Measurements from ENCODE around the gene CSF3R. TPM values are rescaled to one million over a fixed set of nuclear protein-coding genes. Genes with fewer than 3 reads are reported as not detected.

CSF3R gene
- total RNA-seq, 2 experiments from 2014 or later: not detected

- intact Hi-C loops (cut with micrococcal nuclease; ENCODE audit: unreplicated experiment): no loop called here
- H3K4me2 ChIP-seq (ENCODE audit: low read length): no peak overlapping the region
- no peaks in the 10 kb centered on the region for H3K36me3 ChIP-seq (ENCODE audit: insufficient read depth, low read length)
- ChIA-PET POLR2A (interaction anchor here (0.7 kb wide), 2 partner anchors 12 to 302 kb away, joined by 3 read pairs; partner anchors contain the start of gene MRPS15), CTCF (ENCODE audit: unreplicated experiment) (no interaction called here)
- no TSS peak for BruUV-seq (replicated peaks)
- H3K9me3 ChIP-seq (ENCODE audit: low read length): no peaks in the 10 kb centered on the region
- no peak for DNase-seq (ENCODE audit: low spot score)
- H3K27ac ChIP-seq (ENCODE audit: low read depth, low read length, poor library complexity, severe bottlenecking): no peak overlapping the region
- H3K79me2 ChIP-seq (ENCODE audit: insufficient read depth, low read depth, low read length): no peaks in the 10 kb centered on the region
- H3K9me2 ChIP-seq (ENCODE audit: insufficient read depth, low read length): no peaks in the 10 kb centered on the region
- no peak overlapping the region for H2AFZ ChIP-seq (ENCODE audit: low read length)
- peaks cover 4% of the 10 kb centered on the region for H3K4me1 ChIP-seq (ENCODE audit: insufficient read depth, low read length, poor library complexity, severe bottlenecking)
- no peak overlapping the region for H3K4me3 ChIP-seq (ENCODE audit: low read depth, low read length, poor library complexity, severe bottlenecking)
- TF ChIP-seq, protein P1, sequence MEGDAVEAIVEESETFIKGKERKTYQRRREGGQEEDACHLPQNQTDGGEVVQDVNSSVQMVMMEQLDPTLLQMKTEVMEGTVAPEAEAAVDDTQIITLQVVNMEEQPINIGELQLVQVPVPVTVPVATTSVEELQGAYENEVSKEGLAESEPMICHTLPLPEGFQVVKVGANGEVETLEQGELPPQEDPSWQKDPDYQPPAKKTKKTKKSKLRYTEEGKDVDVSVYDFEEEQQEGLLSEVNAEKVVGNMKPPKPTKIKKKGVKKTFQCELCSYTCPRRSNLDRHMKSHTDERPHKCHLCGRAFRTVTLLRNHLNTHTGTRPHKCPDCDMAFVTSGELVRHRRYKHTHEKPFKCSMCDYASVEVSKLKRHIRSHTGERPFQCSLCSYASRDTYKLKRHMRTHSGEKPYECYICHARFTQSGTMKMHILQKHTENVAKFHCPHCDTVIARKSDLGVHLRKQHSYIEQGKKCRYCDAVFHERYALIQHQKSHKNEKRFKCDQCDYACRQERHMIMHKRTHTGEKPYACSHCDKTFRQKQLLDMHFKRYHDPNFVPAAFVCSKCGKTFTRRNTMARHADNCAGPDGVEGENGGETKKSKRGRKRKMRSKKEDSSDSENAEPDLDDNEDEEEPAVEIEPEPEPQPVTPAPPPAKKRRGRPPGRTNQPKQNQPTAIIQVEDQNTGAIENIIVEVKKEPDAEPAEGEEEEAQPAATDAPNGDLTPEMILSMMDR (conservative IDR thresholded peaks at IDR 0.05; ENCODE audit: low read length): no peak
- no peak for TF ChIP-seq EZH2phosphoT487 (IDR thresholded peaks at IDR 0.05; ENCODE audit: borderline replicate concordance, low read depth, low read length)
- no peaks in the 10 kb centered on the region for H4K20me1 ChIP-seq (ENCODE audit: insufficient read depth, low read length)
These were observed 6.7 kb downstream of the CSF3R start for GRCh38 chr1:36475910-36476604.

GRCh38 chr1:36475341-36475740 is 7.4 kb downstream of the CSF3R start:
- BruUV-seq (replicated peaks): no TSS peak
- H3K4me2 ChIP-seq (ENCODE audit: low read length): no peak overlapping the region
- no peaks in the 10 kb centered on the region for H3K9me3 ChIP-seq (ENCODE audit: low read length)
- no peaks in the 10 kb centered on the region for H3K9me2 ChIP-seq (ENCODE audit: insufficient read depth, low read length)
- intact Hi-C loops (cut with micrococcal nuclease; ENCODE audit: unreplicated experiment): no loop called here
- no peak overlapping the region for H2AFZ ChIP-seq (ENCODE audit: low read length)
- DNase-seq (ENCODE audit: low spot score): no peak
- ChIA-PET CTCF (ENCODE audit: unreplicated experiment) (no interaction called here), POLR2A (interaction anchor here (1.3 kb wide), 1 partner anchor 25 kb away, joined by 5 read pairs; the partner anchor contains the start of gene OSCP1)
- H3K36me3 ChIP-seq (ENCODE audit: insufficient read depth, low read length): no peaks in the 10 kb centered on the region
- peaks cover 4% of the 10 kb centered on the region for H3K4me1 ChIP-seq (ENCODE audit: insufficient read depth, low read length, poor library complexity, severe bottlenecking)
- no peak overlapping the region for H3K27ac ChIP-seq (ENCODE audit: low read depth, low read length, poor library complexity, severe bottlenecking)
- H4K20me1 ChIP-seq (ENCODE audit: insufficient read depth, low read length): no peaks in the 10 kb centered on the region
- no peaks in the 10 kb centered on the region for H3K79me2 ChIP-seq (ENCODE audit: insufficient read depth, low read depth, low read length)
- H3K4me3 ChIP-seq (ENCODE audit: low read depth, low read length, poor library complexity, severe bottlenecking): no peak overlapping the region
- no peak for TF ChIP-seq EZH2phosphoT487 (IDR thresholded peaks at IDR 0.05; ENCODE audit: borderline replicate concordance, low read depth, low read length)
- TF ChIP-seq, protein P1 (conservative IDR thresholded peaks at IDR 0.05; ENCODE audit: low read length): no peak

GRCh38 chr1:36472656-36473055 is 10.1 kb downstream of the CSF3R start:
- no peak for TF ChIP-seq EZH2phosphoT487 (IDR thresholded peaks at IDR 0.05; ENCODE audit: borderline replicate concordance, low read depth, low read length)
- TF ChIP-seq, protein P1 (conservative IDR thresholded peaks at IDR 0.05; ENCODE audit: low read length): no peak
- no peak overlapping the region for H2AFZ ChIP-seq (ENCODE audit: low read length)
- no peak overlapping the region for H3K4me2 ChIP-seq (ENCODE audit: low read length)
- ChIA-PET POLR2A (no interaction called here), CTCF (ENCODE audit: unreplicated experiment) (no interaction called here)
- no peaks in the 10 kb centered on the region for H3K9me2 ChIP-seq (ENCODE audit: insufficient read depth, low read length)
- no peaks in the 10 kb centered on the region for H3K79me2 ChIP-seq (ENCODE audit: insufficient read depth, low read depth, low read length)
- no peak overlapping the region for H3K4me3 ChIP-seq (ENCODE audit: low read depth, low read length, poor library complexity, severe bottlenecking)
- no TSS peak for BruUV-seq (replicated peaks)
- H3K27ac ChIP-seq (ENCODE audit: low read depth, low read length, poor library complexity, severe bottlenecking): no peak overlapping the region
- DNase-seq (ENCODE audit: low spot score): no peak
- no peaks in the 10 kb centered on the region for H3K9me3 ChIP-seq (ENCODE audit: low read length)
- H4K20me1 ChIP-seq (ENCODE audit: insufficient read depth, low read length): no peaks in the 10 kb centered on the region
- H3K36me3 ChIP-seq (ENCODE audit: insufficient read depth, low read length): no peaks in the 10 kb centered on the region
- H3K4me1 ChIP-seq (ENCODE audit: insufficient read depth, low read length, poor library complexity, severe bottlenecking): peaks cover 4% of the 10 kb centered on the region
- intact Hi-C loops (cut with micrococcal nuclease; ENCODE audit: unreplicated experiment): no loop called here

All from OCI-LY7 (cell line).